Lower leg skin (tissue), 4 donors: ENCODE results near the gene GALM. TPM values are rescaled to one million over a fixed set of nuclear protein-coding genes. Genes with fewer than 3 reads are reported as not detected.
A peak's percentile ranks its signal among the peaks of the same experiment; 100 is the strongest.

Experiments used
- DNase-seq, 2 donors: peaks; one replicate each; pipeline ENCODE4 v3.0.0-alpha.2; 2019; ENCODE audit warnings: low spot score in 2 of 2
- H3K4me3 ChIP-seq: fragments of 200-600 bp; sonication (generic); 2 replicates; pipeline ENCODE4 v1.5.1; 2017; ENCODE audit warnings: mild to moderate bottlenecking, low read depth; ENCODE audit not compliant: poor library complexity, severe bottlenecking
- CTCF ChIP-seq, 3 donors: fragments of 450-650 bp; IDR thresholded peaks; one replicate each; pipeline ENCODE4 v1.5.1; 2016; ENCODE audit warnings: antibody characterized with exemption in 3 of 3, mild to moderate bottlenecking in 3 of 3, moderate library complexity in 2 of 3
- POLR2A ChIP-seq, 2 donors: fragments of 450-650 bp; IDR thresholded peaks; one replicate each; pipeline ENCODE4 v1.6.1; 2016 to 2017; ENCODE audit warnings: antibody characterized with exemption in 2 of 2, mild to moderate bottlenecking in 1 of 2, moderate library complexity in 1 of 2
- WGBS, 2 donors: methylation state at CpG; one replicate each; pipeline ENCODE4 v1.1.5; 2018; 5-methylcytosine and 5-hydroxymethylcytosine counted together
- intact Hi-C: fragments of 100-400 bp; cut with DNase I; formaldehyde crosslinking; loops from one replicate; pipeline ENCODE4 v1.15.0; 2023; ENCODE audit warnings: low total_unique reads
- total RNA-seq, 4 donors: library from RNA; depleted of rRNA; stranded (reverse); fragments of >200 nt; gene quantifications; one replicate each; pipeline ENCODE4 v1.1.0, GENCODE V29; 2016

Gene GALM
- total RNA-seq, 4 donors from 2014 or later = 4.0 to 12.1 (median 7.0) TPM

GRCh38 chr2:38723173-38723572 lies 57.3 kb downstream of the GALM start:
- WGBS, 2 donors = 61 to 81% methylated on average over 7 of the region's 7 CpGs
- DNase-seq = peak in 1 of 2 donors; percentile 31
- H3K4me3 ChIP-seq = no peak overlapping the region
- intact Hi-C loops = no loop called here
- TF ChIP-seq CTCF (IDR thresholded peaks at IDR 0.05) = no peak

- TF ChIP-seq CTCF (IDR thresholded peaks at IDR 0.05) (no peak), POLR2A (IDR thresholded peaks at IDR 0.05) (no peak)
- DNase-seq = no peak
- 88 to 95% methylated on average over 1 of the region's 1 CpG for WGBS, 2 donors
- intact Hi-C loops = no loop called here
- no peak overlapping the region for H3K4me3 ChIP-seq
Observed at GRCh38 chr2:38727661-38728060, 61.7 kb downstream of the GALM start.

GRCh38 chr2:38728694-38729093 lies 62.8 kb downstream of the GALM start:
- 47 to 61% methylated on average over 2 of the region's 2 CpGs for WGBS, 2 donors
- intact Hi-C loops = no loop called here
- H3K4me3 ChIP-seq = no peak overlapping the region
- TF ChIP-seq CTCF (IDR thresholded peaks at IDR 0.05) (no peak), POLR2A (IDR thresholded peaks at IDR 0.05) (no peak)
- DNase-seq = no peak

GRCh38 chr2:38731090-38731489 lies 65.2 kb downstream of the GALM start:
- TF ChIP-seq POLR2A (IDR thresholded peaks at IDR 0.05) = no peak
- no peak for TF ChIP-seq CTCF (IDR thresholded peaks at IDR 0.05)
- peak in 1 of 2 donors; percentile 50 for DNase-seq
- intact Hi-C loops = no loop called here
- 94 to 96% methylated on average over 7 of the region's 7 CpGs for WGBS, 2 donors
- H3K4me3 ChIP-seq = no peak overlapping the region

- intact Hi-C loops = no loop called here
- no peak overlapping the region for H3K4me3 ChIP-seq
- no peak for TF ChIP-seq POLR2A (IDR thresholded peaks at IDR 0.05)
- no peak for TF ChIP-seq CTCF (IDR thresholded peaks at IDR 0.05)
- 91 to 93% methylated on average over 14 of the region's 14 CpGs for WGBS, 2 donors
- peak in 1 of 2 donors; percentile 58 for DNase-seq
Observed at GRCh38 chr2:38731684-38732221, 65.8 kb downstream of the GALM start.
